HCT116 (cell line): ENCODE data around the gene IQCM. TPM values are rescaled to one million over a fixed set of nuclear protein-coding genes. Genes with fewer than 3 reads are reported as not detected.

Experiments used
- ATAC-seq: fragments of 200-7000 bp; cut with Tn5 transposase; 2 replicates; pipeline ENCODE4 v1.9.1; 2020; ENCODE audit warnings: mild to moderate bottlenecking, moderate library complexity
- BruUV-seq: library from RNA; stranded (reverse); fragments of 400-500 nt; replicated peaks from 2 replicates; lab custom pipeline; 2021; lab: Mats Ljungman, UMichigan
- CTCF ChIA-PET: fragments of 300-600 bp; sonication (Branson Sonifier 250); formaldehyde crosslinking; loops from one replicate; lab custom pipeline; 2021; ENCODE audit warnings: antibody characterized with exemption; lab: Charles Lee
- POLR2A ChIA-PET: fragments of 300-600, 350-600 bp; sonication (Branson Sonifier 250); formaldehyde crosslinking; loops from one replicate; lab custom pipeline; 2021; ENCODE audit warnings: antibody characterized with exemption; lab: Charles Lee
- RAD21 ChIA-PET, 2 experiments: fragments of 300-600 bp; sonication (Branson Sonifier 250); formaldehyde crosslinking; loops; one replicate each; lab custom pipeline; 2023; ENCODE audit warnings: low total read pairs in 2 of 2; ENCODE audit not compliant: uncharacterized antibody in 2 of 2, unreplicated experiment in 2 of 2, low non-redundant PET in 1 of 2; lab: Charles Lee
- DNase-seq: peaks from one replicate; pipeline ENCODE4 v3.0.0-alpha.2; 2010; ENCODE audit warnings: low read depth, low spot score
- H2AFZ ChIP-seq: fragments of 200-600 bp; shearing (Covaris generic), sonication (generic); 2 replicates; pipeline ENCODE4 v1.6.1; 2017; ENCODE audit warnings: low read depth, mixed run types, mixed read lengths, antibody characterized with exemption, low read length; ENCODE audit not compliant: poor library complexity, severe bottlenecking
- H3K27ac ChIP-seq: 2 replicates; pipeline ENCODE4 v1.5.1; 2012; ENCODE audit warnings: low read depth, low read length
- H3K27me3 ChIP-seq: fragments of 200-600 bp; sonication (generic); 2 replicates; pipeline ENCODE4 v1.6.1; 2016; ENCODE audit warnings: mixed run types, low read length, mixed read lengths; ENCODE audit not compliant: insufficient read depth
- H3K36me3 ChIP-seq, 2 experiments: fragments of 200-500 bp in 1 of 2; fragments of 200-600 bp in 1 of 2; sonication (Bioruptor generic) in 1 of 2; sonication (generic) in 1 of 2; 2 replicates each; pipeline versions ENCODE4 v1.5.1 to v1.6.1; 2014 to 2016; ENCODE audit warnings: low read length in 2 of 2, inconsistent platforms in 1 of 2, mixed read lengths in 1 of 2, mixed run types in 1 of 2; ENCODE audit not compliant: insufficient read depth in 2 of 2, control insufficient read depth in 1 of 2
- H3K4me1 ChIP-seq, 2 experiments: fragments of 200-600 bp in 1 of 2; sonication (generic) in 1 of 2; 2 replicates each; pipeline versions ENCODE4 v1.5.1 to v1.6.1; 2012 to 2017; ENCODE audit warnings: low read length in 2 of 2, inconsistent platforms in 1 of 2, mild to moderate bottlenecking in 1 of 2, mixed read lengths in 1 of 2, mixed run types in 1 of 2, moderate library complexity in 1 of 2; ENCODE audit not compliant: insufficient read depth in 2 of 2, control insufficient read depth in 1 of 2
- H3K4me2 ChIP-seq: fragments of 200-600 bp; sonication (generic); 2 replicates; pipeline ENCODE4 v1.6.1; 2017; ENCODE audit warnings: mixed run types, low read length, mixed read lengths
- H3K4me3 ChIP-seq, 2 experiments: fragments of 200-600 bp in 1 of 2; sonication (generic) in 1 of 2; replicated peaks in 1 of 2; 2 replicates each; pipeline ENCODE4 v1.5.1; 2011 to 2016; ENCODE audit warnings: low read length in 2 of 2, control low read depth in 1 of 2, low read depth in 1 of 2, mild to moderate bottlenecking in 1 of 2, mixed read lengths in 1 of 2, mixed run types in 1 of 2
- H3K79me2 ChIP-seq: fragments of 200-600 bp; sonication (generic); 2 replicates; pipeline ENCODE4 v1.6.1; 2017; ENCODE audit warnings: mild to moderate bottlenecking, mixed run types, low read length, moderate library complexity, mixed read lengths; ENCODE audit not compliant: insufficient read depth
- H3K9ac ChIP-seq: fragments of 200-600 bp; sonication (generic); 2 replicates; pipeline ENCODE4 v1.6.1; 2016; ENCODE audit warnings: low read length, mixed read lengths
- H3K9me2 ChIP-seq: fragments of 200-600 bp; sonication (generic), shearing (Covaris generic); 2 replicates; pipeline ENCODE4 v1.6.1; 2017; ENCODE audit warnings: mixed run types, mild to moderate bottlenecking, moderate library complexity; ENCODE audit not compliant: insufficient read depth
- H3K9me3 ChIP-seq, 2 experiments: fragments of 200-500 bp in 1 of 2; fragments of 200-600 bp in 1 of 2; sonication (Bioruptor generic) in 1 of 2; sonication (generic) in 1 of 2; 2 replicates each; pipeline ENCODE4 v1.6.1; 2014 to 2017; ENCODE audit warnings: low read length in 2 of 2, mixed read lengths in 2 of 2, inconsistent platforms in 1 of 2, low read depth in 1 of 2, mild to moderate bottlenecking in 1 of 2, mixed run types in 1 of 2, moderate library complexity in 1 of 2; ENCODE audit not compliant: control insufficient read depth in 1 of 2, insufficient read depth in 1 of 2
- H4K20me1 ChIP-seq: fragments of 200-600 bp; sonication (generic), shearing (Covaris generic); 2 replicates; pipeline ENCODE4 v1.6.1; 2017; ENCODE audit warnings: mixed run types, mild to moderate bottlenecking, moderate library complexity; ENCODE audit not compliant: insufficient read depth
- ATF3 ChIP-seq: IDR thresholded peaks from 2 replicates; pipeline ENCODE4 v1.6.1; 2012
- EGR1 ChIP-seq: IDR thresholded peaks from 2 replicates; pipeline ENCODE4 v1.6.1; 2012; ENCODE audit warnings: low read depth
- FOSL1 ChIP-seq: IDR thresholded peaks from 2 replicates; pipeline ENCODE4 v1.6.1; 2012; ENCODE audit warnings: low read depth
- MAX ChIP-seq: IDR thresholded peaks from 2 replicates; pipeline ENCODE4 v1.6.1; 2012
- POLR2A ChIP-seq: IDR thresholded peaks from 2 replicates; pipeline ENCODE4 v1.7.0; 2011; ENCODE audit warnings: borderline replicate concordance; ENCODE audit not compliant: insufficient read depth, insufficient read length; ENCODE audit errors: extremely low read depth
- POLR2AphosphoS5 ChIP-seq: IDR thresholded peaks from 2 replicates; pipeline ENCODE4 v1.6.1; 2011; ENCODE audit warnings: mild to moderate bottlenecking, low read depth, low read length, moderate library complexity
- SP1 ChIP-seq: IDR thresholded peaks from 2 replicates; pipeline ENCODE4 v1.6.1; 2012; ENCODE audit warnings: low read depth
- SRF ChIP-seq: IDR thresholded peaks from 2 replicates; pipeline ENCODE4 v1.6.1; 2012; ENCODE audit warnings: low read depth
- YY1 ChIP-seq: IDR thresholded peaks from 2 replicates; pipeline ENCODE4 v1.6.1; 2011; ENCODE audit warnings: low read length, low read depth, moderate library complexity, mild to moderate bottlenecking; ENCODE audit not compliant: insufficient replicate concordance; ENCODE audit errors: extremely low read depth
- ZBTB33 ChIP-seq: IDR thresholded peaks from 2 replicates; pipeline ENCODE4 v1.6.1; 2011; ENCODE audit warnings: mild to moderate bottlenecking, low read length, moderate library complexity; ENCODE audit not compliant: insufficient replicate concordance; ENCODE audit errors: extremely low read depth
- ZFX ChIP-seq: fragments of 450-650 bp; IDR thresholded peaks from 2 replicates; pipeline ENCODE4 v1.6.1; 2017
- intact Hi-C: fragments of 100-400 bp; cut with micrococcal nuclease; formaldehyde crosslinking; loops from 2 replicates; pipeline ENCODE4 v1.10.0; 2022
- total RNA-seq: library from RNA; stranded (reverse); gene quantifications from one replicate; pipeline ENCODE4 v1.2.1, GENCODE V29; 2021; ENCODE audit not compliant: unreplicated experiment
- TF ChIP-seq, protein P1 (sequence below): IDR thresholded peaks from 2 replicates; pipeline ENCODE4 v1.6.1; 2012; ENCODE audit warnings: low read depth

IQCM gene
- total RNA-seq, 1 experiment from 2014 or later: 0.20 TPM

- ChIA-PET POLR2A (no interaction called here), CTCF (no interaction called here), RAD21 (no interaction called here)
- no peak overlapping the region for H3K27ac ChIP-seq
- no peak overlapping the region for H3K4me2 ChIP-seq
- H3K79me2 ChIP-seq: no peaks in the 10 kb centered on the region
- H3K9me3 ChIP-seq: no peaks in the 10 kb centered on the region
- H3K4me1 ChIP-seq: no peaks in the 10 kb centered on the region
- no peak for DNase-seq
- no peak overlapping the region for H3K4me3 ChIP-seq
- H3K27me3 ChIP-seq: no peaks in the 10 kb centered on the region
- no peaks in the 10 kb centered on the region for H3K9me2 ChIP-seq
- BruUV-seq: no TSS peak
- no peak for ATAC-seq
- H4K20me1 ChIP-seq: no peaks in the 10 kb centered on the region
- no peaks in the 10 kb centered on the region for H3K36me3 ChIP-seq
- TF ChIP-seq SP1 (no peak), MAX (no peak), EGR1 (no peak), POLR2A (no peak), SRF (no peak), POLR2AphosphoS5 (no peak), YY1 (no peak), ZBTB33 (no peak), ATF3 (no peak), ZFX (no peak), FOSL1 (no peak)
- TF ChIP-seq, protein P1, sequence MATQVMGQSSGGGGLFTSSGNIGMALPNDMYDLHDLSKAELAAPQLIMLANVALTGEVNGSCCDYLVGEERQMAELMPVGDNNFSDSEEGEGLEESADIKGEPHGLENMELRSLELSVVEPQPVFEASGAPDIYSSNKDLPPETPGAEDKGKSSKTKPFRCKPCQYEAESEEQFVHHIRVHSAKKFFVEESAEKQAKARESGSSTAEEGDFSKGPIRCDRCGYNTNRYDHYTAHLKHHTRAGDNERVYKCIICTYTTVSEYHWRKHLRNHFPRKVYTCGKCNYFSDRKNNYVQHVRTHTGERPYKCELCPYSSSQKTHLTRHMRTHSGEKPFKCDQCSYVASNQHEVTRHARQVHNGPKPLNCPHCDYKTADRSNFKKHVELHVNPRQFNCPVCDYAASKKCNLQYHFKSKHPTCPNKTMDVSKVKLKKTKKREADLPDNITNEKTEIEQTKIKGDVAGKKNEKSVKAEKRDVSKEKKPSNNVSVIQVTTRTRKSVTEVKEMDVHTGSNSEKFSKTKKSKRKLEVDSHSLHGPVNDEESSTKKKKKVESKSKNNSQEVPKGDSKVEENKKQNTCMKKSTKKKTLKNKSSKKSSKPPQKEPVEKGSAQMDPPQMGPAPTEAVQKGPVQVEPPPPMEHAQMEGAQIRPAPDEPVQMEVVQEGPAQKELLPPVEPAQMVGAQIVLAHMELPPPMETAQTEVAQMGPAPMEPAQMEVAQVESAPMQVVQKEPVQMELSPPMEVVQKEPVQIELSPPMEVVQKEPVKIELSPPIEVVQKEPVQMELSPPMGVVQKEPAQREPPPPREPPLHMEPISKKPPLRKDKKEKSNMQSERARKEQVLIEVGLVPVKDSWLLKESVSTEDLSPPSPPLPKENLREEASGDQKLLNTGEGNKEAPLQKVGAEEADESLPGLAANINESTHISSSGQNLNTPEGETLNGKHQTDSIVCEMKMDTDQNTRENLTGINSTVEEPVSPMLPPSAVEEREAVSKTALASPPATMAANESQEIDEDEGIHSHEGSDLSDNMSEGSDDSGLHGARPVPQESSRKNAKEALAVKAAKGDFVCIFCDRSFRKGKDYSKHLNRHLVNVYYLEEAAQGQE: no peak
- no peak overlapping the region for H3K9ac ChIP-seq
- intact Hi-C loops: no loop called here
- H2AFZ ChIP-seq: no peak overlapping the region
Observed at GRCh38 chr4:149589826-149590225, 225.8 kb downstream of the IQCM start.
